ENCODE results near the gene LTBP3. TPM values are rescaled to one million over a fixed set of nuclear protein-coding genes. Genes with fewer than 3 reads are reported as not detected.

LTBP3 gene
- 25.6 TPM for total RNA-seq

GRCh38 chr11:65558002-65558929 is at the start of gene LTBP3:
Gene LTBP3 (minus strand): TSS chr11:65558359. CDS start chr11:65557959, 400 bp downstream.
- peak within 1 kb of the TSS; percentile 44 for H3K4me3 ChIP-seq (ENCODE audit: low read length)
- H3K27me3 ChIP-seq (ENCODE audit: insufficient read depth, low read length) = no peaks in the 10 kb centered on the region
- H3K4me1 ChIP-seq (ENCODE audit: insufficient read depth, low read length) = peaks cover 46% of the 10 kb centered on the region

GRCh38 chr11:65606876-65607613 is 48.9 kb upstream of the LTBP3 start:
- peaks cover 34% of the 10 kb centered on the region for H3K4me1 ChIP-seq (ENCODE audit: insufficient read depth, low read length)
- no peaks in the 10 kb centered on the region for H3K27me3 ChIP-seq (ENCODE audit: insufficient read depth, low read length)
- no peaks in the 10 kb centered on the region for H3K9me3 ChIP-seq (ENCODE audit: low read depth, low read length)
- H3K4me3 ChIP-seq (ENCODE audit: low read length) = no peak overlapping the region

More at GRCh38 chr11:65558002-65558929, at the start of gene LTBP3:
- H3K9me3 ChIP-seq (ENCODE audit: low read depth, low read length) = no peaks in the 10 kb centered on the region

- Histone ChIP-seq H3K4me1 (ENCODE audit: insufficient read depth, low read length) (peaks cover 6% of the 10 kb centered on the region), H3K27me3 (ENCODE audit: insufficient read depth, low read length) (no peaks in the 10 kb centered on the region), H3K9me3 (ENCODE audit: low read depth, low read length) (no peaks in the 10 kb centered on the region), H3K4me3 (ENCODE audit: low read length) (no peak overlapping the region)
These were observed 46.1 kb upstream of the LTBP3 start for GRCh38 chr11:65604258-65604657.

GRCh38 chr11:65599955-65600246 is 41.7 kb upstream of the LTBP3 start:
- Histone ChIP-seq H3K27me3 (ENCODE audit: insufficient read depth, low read length) (no peaks in the 10 kb centered on the region), H3K9me3 (ENCODE audit: low read depth, low read length) (no peaks in the 10 kb centered on the region), H3K4me3 (ENCODE audit: low read length) (no peak overlapping the region), H3K4me1 (ENCODE audit: insufficient read depth, low read length) (peaks cover 16% of the 10 kb centered on the region)

GRCh38 chr11:65599216-65599954 is 41.2 kb upstream of the LTBP3 start:
- no peaks in the 10 kb centered on the region for H3K9me3 ChIP-seq (ENCODE audit: low read depth, low read length)
- H3K27me3 ChIP-seq (ENCODE audit: insufficient read depth, low read length) = no peaks in the 10 kb centered on the region
- H3K4me3 ChIP-seq (ENCODE audit: low read length) = no peak overlapping the region
- H3K4me1 ChIP-seq (ENCODE audit: insufficient read depth, low read length) = peaks cover 19% of the 10 kb centered on the region

GRCh38 chr11:65598258-65598699 is 40.1 kb upstream of the LTBP3 start:
- no peak overlapping the region for H3K4me3 ChIP-seq (ENCODE audit: low read length)
- no peaks in the 10 kb centered on the region for H3K27me3 ChIP-seq (ENCODE audit: insufficient read depth, low read length)
- no peaks in the 10 kb centered on the region for H3K9me3 ChIP-seq (ENCODE audit: low read depth, low read length)
- H3K4me1 ChIP-seq (ENCODE audit: insufficient read depth, low read length) = peaks cover 18% of the 10 kb centered on the region

GRCh38 chr11:65596520-65596919 is 38.4 kb upstream of the LTBP3 start:
- Histone ChIP-seq H3K4me3 (ENCODE audit: low read length) (no peak overlapping the region), H3K4me1 (ENCODE audit: insufficient read depth, low read length) (peaks cover 15% of the 10 kb centered on the region), H3K9me3 (ENCODE audit: low read depth, low read length) (no peaks in the 10 kb centered on the region), H3K27me3 (ENCODE audit: insufficient read depth, low read length) (no peaks in the 10 kb centered on the region)

GRCh38 chr11:65595543-65596281 is 37.6 kb upstream of the LTBP3 start, which contains the start of gene KCNK7:
Gene KCNK7 (minus strand): TSS chr11:65595800. CDS start chr11:65595772, 28 bp downstream.
- Histone ChIP-seq H3K4me1 (ENCODE audit: insufficient read depth, low read length) (peaks cover 15% of the 10 kb centered on the region), H3K4me3 (ENCODE audit: low read length) (no peak within 1 kb of the TSS), H3K27me3 (ENCODE audit: insufficient read depth, low read length) (no peaks in the 10 kb centered on the region), H3K9me3 (ENCODE audit: low read depth, low read length) (no peaks in the 10 kb centered on the region)

GRCh38 chr11:65595131-65595530 is 37.0 kb upstream of the LTBP3 start:
- H3K9me3 ChIP-seq (ENCODE audit: low read depth, low read length) = no peaks in the 10 kb centered on the region
- no peak overlapping the region for H3K4me3 ChIP-seq (ENCODE audit: low read length)
- peaks cover 15% of the 10 kb centered on the region for H3K4me1 ChIP-seq (ENCODE audit: insufficient read depth, low read length)
- no peaks in the 10 kb centered on the region for H3K27me3 ChIP-seq (ENCODE audit: insufficient read depth, low read length)

GRCh38 chr11:65593518-65594414 is 35.6 kb upstream of the LTBP3 start:
- no peaks in the 10 kb centered on the region for H3K9me3 ChIP-seq (ENCODE audit: low read depth, low read length)
- no peaks in the 10 kb centered on the region for H3K27me3 ChIP-seq (ENCODE audit: insufficient read depth, low read length)

GRCh38 chr11:65592858-65593517 is 34.8 kb upstream of the LTBP3 start:
- no peak overlapping the region for H3K4me3 ChIP-seq (ENCODE audit: low read length)
- H3K27me3 ChIP-seq (ENCODE audit: insufficient read depth, low read length) = no peaks in the 10 kb centered on the region
- peaks cover 31% of the 10 kb centered on the region for H3K4me1 ChIP-seq (ENCODE audit: insufficient read depth, low read length)
- no peaks in the 10 kb centered on the region for H3K9me3 ChIP-seq (ENCODE audit: low read depth, low read length)

More at GRCh38 chr11:65593518-65594414, 35.6 kb upstream of the LTBP3 start:
- Histone ChIP-seq H3K4me1 (ENCODE audit: insufficient read depth, low read length) (peaks cover 24% of the 10 kb centered on the region), H3K4me3 (ENCODE audit: low read length) (no peak overlapping the region)

GRCh38 chr11:65591939-65592857 is 34.0 kb upstream of the LTBP3 start:
- peaks cover 39% of the 10 kb centered on the region for H3K4me1 ChIP-seq (ENCODE audit: insufficient read depth, low read length)
- no peaks in the 10 kb centered on the region for H3K9me3 ChIP-seq (ENCODE audit: low read depth, low read length)
- H3K27me3 ChIP-seq (ENCODE audit: insufficient read depth, low read length) = no peaks in the 10 kb centered on the region
- no peak overlapping the region for H3K4me3 ChIP-seq (ENCODE audit: low read length)
